HepG2 (cell line): ENCODE results near the gene AMDHD1. TPM values are rescaled to one million over a fixed set of nuclear protein-coding genes. Genes with fewer than 3 reads are reported as not detected.
A peak's percentile ranks its signal among the peaks of the same experiment; 100 is the strongest.

Experiments
- AHR ChIP-seq: IDR thresholded peaks from 2 replicates; pipeline ENCODE4 v1.6.1; 2018; ENCODE audit warnings: missing genetic modification reagents, missing compliant biosample characterization
- ARNTL ChIP-seq: sonication (generic); formaldehyde crosslinking; IDR thresholded peaks from 2 replicates; pipeline ENCODE4 v1.4.0; 2020; ENCODE audit warnings: mild to moderate bottlenecking, missing genetic modification reagents
- ATF4 ChIP-seq, 2 experiments: fragments of 450-650 bp in 1 of 2; sonication (generic) in 1 of 2; formaldehyde crosslinking; IDR thresholded peaks; 2 replicates each; pipeline versions ENCODE4 v1.5.0 to v1.8.0; 2020 to 2022; ENCODE audit warnings: mild to moderate bottlenecking in 1 of 2, missing genetic modification reagents in 1 of 2
- BRD4 ChIP-seq: sonication (generic); formaldehyde crosslinking; IDR thresholded peaks from 2 replicates; pipeline ENCODE4 v1.4.0; 2020; ENCODE audit warnings: missing genetic modification reagents
- CHD4 ChIP-seq: fragments of 200-600 bp; sonication (generic); IDR thresholded peaks from 2 replicates; pipeline ENCODE4 v1.7.0; 2017; ENCODE audit warnings: mild to moderate bottlenecking, low read length, borderline replicate concordance
- ERF ChIP-seq: IDR thresholded peaks from 2 replicates; pipeline ENCODE4 v1.6.1; 2018; ENCODE audit warnings: missing biosample characterization, missing genetic modification reagents
- ESRRA ChIP-seq: sonication (generic); formaldehyde crosslinking; IDR thresholded peaks from 2 replicates; pipeline ENCODE4 v1.5.1; 2020; ENCODE audit warnings: mild to moderate bottlenecking, low read depth, missing genetic modification reagents
- FOXA3 ChIP-seq: IDR thresholded peaks from 2 replicates; pipeline ENCODE4 v1.6.1; 2016; ENCODE audit warnings: missing genetic modification reagents, missing compliant biosample characterization
- JUND ChIP-seq: sonication (generic); formaldehyde crosslinking; IDR thresholded peaks from 2 replicates; pipeline ENCODE4 v1.8.0; 2022; ENCODE audit warnings: mild to moderate bottlenecking, missing genetic modification reagents
- KDM6A ChIP-seq: IDR thresholded peaks from 2 replicates; pipeline ENCODE4 v1.6.1; 2016; ENCODE audit warnings: low read depth
- MEF2D ChIP-seq: sonication (generic); formaldehyde crosslinking; IDR thresholded peaks from 2 replicates; pipeline ENCODE4 v1.5.1; 2020; ENCODE audit warnings: mild to moderate bottlenecking, missing genetic modification reagents
- MTF1 ChIP-seq: sonication (generic); formaldehyde crosslinking; IDR thresholded peaks from 2 replicates; pipeline ENCODE4 v1.5.0; 2020; ENCODE audit warnings: missing genetic modification reagents
- MYPOP ChIP-seq: sonication (generic); formaldehyde crosslinking; IDR thresholded peaks from 2 replicates; pipeline ENCODE4 v1.8.1; 2023; ENCODE audit warnings: mild to moderate bottlenecking, moderate library complexity, missing genetic modification reagents
- PAF1 ChIP-seq: IDR thresholded peaks from 2 replicates; pipeline ENCODE4 v1.6.1; 2016; ENCODE audit warnings: missing genetic modification reagents, missing compliant biosample characterization
- RAD21 ChIP-seq: fragments of 450-650 bp; formaldehyde crosslinking; IDR thresholded peaks from 2 replicates; pipeline ENCODE4 v1.5.0; 2020; ENCODE audit warnings: mild to moderate bottlenecking
- RCOR2 ChIP-seq: IDR thresholded peaks from 2 replicates; pipeline ENCODE4 v1.6.1; 2016; ENCODE audit warnings: missing biosample characterization, missing genetic modification reagents
- SP5 ChIP-seq: IDR thresholded peaks from 2 replicates; pipeline ENCODE4 v1.6.1; 2016; ENCODE audit warnings: low read depth, borderline replicate concordance
- TBX3 ChIP-seq: fragments of 450-650 bp; IDR thresholded peaks from 2 replicates; pipeline ENCODE4 v1.6.1; 2017; ENCODE audit warnings: antibody characterized with exemption, mild to moderate bottlenecking, inconsistent platforms, borderline replicate concordance
- ZMYM4 ChIP-seq: sonication (generic); formaldehyde crosslinking; IDR thresholded peaks from 2 replicates; pipeline ENCODE4 v1.8.1; 2023; ENCODE audit warnings: mild to moderate bottlenecking, missing genetic modification reagents
- ZNF280D ChIP-seq: sonication (generic); formaldehyde crosslinking; IDR thresholded peaks from 2 replicates; pipeline ENCODE4 v1.5.1; 2020; ENCODE audit warnings: mild to moderate bottlenecking, missing genetic modification reagents
- ZNF512B ChIP-seq: sonication (generic); formaldehyde crosslinking; IDR thresholded peaks from 2 replicates; pipeline ENCODE4 v1.5.1; 2020; ENCODE audit warnings: missing genetic modification reagents, mild to moderate bottlenecking, borderline replicate concordance
- ZNF709 ChIP-seq: sonication (generic); formaldehyde crosslinking; IDR thresholded peaks from 2 replicates; pipeline ENCODE4 v1.5.0; 2020; ENCODE audit warnings: mild to moderate bottlenecking, missing genetic modification reagents
- ZNF792 ChIP-seq: IDR thresholded peaks from 2 replicates; pipeline ENCODE4 v1.6.1; 2016
- polyA plus RNA-seq, 8 experiments: library from polyadenylated mRNA; depleted of rRNA in 3 of 8; stranded (reverse) in 7 of 8; unstranded in 1 of 8; fragments of >200 nt; fragmentation: Illumina TruSeq in 4 of 8; extraction: Trizol in 4 of 8; gene quantifications; 2 replicates each; pipeline versions ENCODE4 v1.2.1 to v1.2.3, GENCODE V29; 2011 to 2016; ENCODE audit warnings: low read depth in 4 of 8, missing spikeins in 1 of 8, mixed read lengths in 1 of 8; ENCODE audit not compliant: insufficient read depth in 1 of 8
- total RNA-seq, 5 experiments: library from RNA; depleted of rRNA; stranded (reverse); fragments of >200 nt; fragmentation: Illumina TruSeq; extraction: Trizol; gene quantifications; 2 replicates each; pipeline ENCODE4 v1.2.3, GENCODE V29; 2016; ENCODE audit warnings: low read depth in 1 of 5
- TF ChIP-seq, protein P1 (sequence below): sonication (generic); formaldehyde crosslinking; IDR thresholded peaks from 2 replicates; pipeline ENCODE4 v1.5.1; 2020; ENCODE audit warnings: missing genetic modification reagents, mild to moderate bottlenecking, borderline replicate concordance

Gene AMDHD1
- total and polyA plus RNA-seq, 2 of the 13 experiments (the other 11 are each of a cell fraction or from before 2014, with no cell fraction given) = 6.5 to 29.6 TPM

DNA sequence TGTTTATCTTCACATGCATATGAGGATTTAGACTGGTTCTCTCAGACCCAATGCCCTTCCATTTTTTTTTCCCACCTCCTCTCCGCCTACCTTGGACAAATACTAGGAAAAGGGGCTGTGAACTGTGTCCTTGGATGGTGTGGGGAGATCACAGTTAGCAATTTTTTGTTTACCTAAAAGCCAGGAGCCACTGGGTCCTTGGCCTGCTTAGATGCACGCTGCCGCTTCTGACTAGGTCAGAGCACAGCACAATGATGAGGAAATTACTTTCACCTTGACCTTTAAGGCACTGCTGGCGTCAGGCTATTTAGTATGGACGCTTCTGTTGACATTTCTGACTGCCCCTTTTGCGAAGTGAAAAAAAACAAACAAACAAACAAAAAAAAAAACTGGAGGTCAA is 2.6 kb upstream of the AMDHD1 start (continued):
- peak; percentile 89 for TF ChIP-seq ZMYM4 (CRISPR knock-in tag)
- peak; percentile 93 for TF ChIP-seq TBX3
- peak; percentile 95 for TF ChIP-seq SP5
- TF ChIP-seq ZNF512B = peak; percentile 92; the same call in 1 of the 2 replicates
- peak; percentile 40; the same call in 1 of the 2 replicates for TF ChIP-seq AHR (CRISPR knock-in tag)
- TF ChIP-seq ERF (CRISPR knock-in tag) = peak; percentile 97
- TF ChIP-seq CHD4 = 0 out of 2 replicates have a peak, but pooled peaks have one; percentile 48
- peak; percentile 72 for TF ChIP-seq MYPOP (CRISPR knock-in tag)
- TF ChIP-seq, protein P1, sequence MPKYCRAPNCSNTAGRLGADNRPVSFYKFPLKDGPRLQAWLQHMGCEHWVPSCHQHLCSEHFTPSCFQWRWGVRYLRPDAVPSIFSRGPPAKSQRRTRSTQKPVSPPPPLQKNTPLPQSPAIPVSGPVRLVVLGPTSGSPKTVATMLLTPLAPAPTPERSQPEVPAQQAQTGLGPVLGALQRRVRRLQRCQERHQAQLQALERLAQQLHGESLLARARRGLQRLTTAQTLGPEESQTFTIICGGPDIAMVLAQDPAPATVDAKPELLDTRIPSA = no peak
- TF ChIP-seq JUND (CRISPR knock-in tag) = peak; percentile 51; the same call in 1 of the 2 replicates
- TF ChIP-seq PAF1 (CRISPR knock-in tag) = no peak
- TF ChIP-seq FOXA3 (CRISPR knock-in tag) = peak; percentile 95
- peak; percentile 97 for TF ChIP-seq MEF2D
- peak; percentile 69; the same call in 1 of the 2 replicates for TF ChIP-seq ZNF792 (CRISPR knock-in tag)
- TF ChIP-seq RAD21 (CRISPR knock-in tag) = no peak
- no peak for TF ChIP-seq MTF1 (CRISPR knock-in tag)
- peak; percentile 79; the same call in 1 of the 2 replicates for TF ChIP-seq ZNF280D
- peak in 1 of 2 experiments; percentile 81; a peak in 2 of 4 replicates for TF ChIP-seq ATF4 (CRISPR knock-in tag; IDR thresholded peaks at IDR 0.05)
- peak; percentile 74; the same call in 1 of the 2 replicates for TF ChIP-seq KDM6A (CRISPR knock-in tag)
- peak; percentile 66; the same call in 1 of the 2 replicates for TF ChIP-seq ZNF709 (CRISPR knock-in tag)
- no peak for TF ChIP-seq BRD4
- peak; percentile 60; the same call in 1 of the 2 replicates for TF ChIP-seq ARNTL
- 0 out of 2 replicates have a peak, but pooled peaks have one; percentile 69 for TF ChIP-seq RCOR2 (CRISPR knock-in tag)
- peak; percentile 94 for TF ChIP-seq ESRRA
